Ureter (tissue), 1 donor: ENCODE results near the gene MUC6. TPM values are rescaled to one million over a fixed set of nuclear protein-coding genes. Genes with fewer than 3 reads are reported as not detected.
A peak's percentile ranks its signal among the peaks of the same experiment; 100 is the strongest.

ENCODE experiments used
- DNase-seq: peaks from one replicate; pipeline ENCODE4 v3.0.0-alpha.2; 2020; ENCODE audit warnings: low spot score
- total RNA-seq: library from RNA; stranded (reverse); gene quantifications from one replicate; pipeline ENCODE4 v1.2.4, GENCODE V29; 2023
- donor health status: DM: yes; HTN: yes; CAD: no.

MUC6 gene
- total RNA-seq, 1 donor from 2014 or later = not detected

DNA sequence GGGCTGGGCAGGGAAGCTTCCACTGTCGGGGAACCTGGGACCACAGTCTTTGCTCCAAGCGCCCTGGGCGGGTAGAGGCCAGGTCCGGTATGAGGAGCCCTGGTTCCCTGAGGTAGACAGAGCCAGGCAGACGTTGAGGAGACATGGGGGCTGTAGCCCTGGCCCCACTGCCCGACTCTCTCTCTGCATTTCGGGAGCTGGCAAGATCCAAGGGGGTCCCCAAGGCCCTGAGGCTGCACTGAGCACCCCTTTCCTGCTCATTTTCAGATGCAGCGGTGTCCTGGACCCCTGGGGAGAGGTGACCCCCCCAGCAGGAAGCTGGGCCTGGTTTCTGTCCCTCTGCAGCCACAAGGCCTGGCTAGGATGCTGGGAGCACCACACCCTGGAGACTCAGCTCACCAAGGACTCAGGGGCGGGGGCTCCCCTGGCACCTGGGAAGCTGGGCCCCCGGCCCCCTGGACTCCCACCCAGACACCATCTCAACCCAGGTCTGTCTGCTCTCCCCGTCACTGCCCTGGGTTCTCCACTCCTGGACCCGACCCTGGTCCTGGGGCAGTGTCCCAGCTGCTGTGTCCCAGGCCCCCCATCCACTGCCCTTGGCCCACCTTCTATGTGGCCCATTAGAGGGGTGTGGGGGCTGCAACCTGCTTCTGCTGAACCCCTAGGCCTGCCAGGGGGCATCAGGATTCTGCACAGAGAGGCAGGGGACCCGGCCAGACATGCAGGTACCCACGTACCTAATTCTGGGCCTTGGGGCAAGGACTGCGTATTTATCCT, 15.0 kb upstream of the MUC6 start:
- DNase-seq = no peak

DNA sequence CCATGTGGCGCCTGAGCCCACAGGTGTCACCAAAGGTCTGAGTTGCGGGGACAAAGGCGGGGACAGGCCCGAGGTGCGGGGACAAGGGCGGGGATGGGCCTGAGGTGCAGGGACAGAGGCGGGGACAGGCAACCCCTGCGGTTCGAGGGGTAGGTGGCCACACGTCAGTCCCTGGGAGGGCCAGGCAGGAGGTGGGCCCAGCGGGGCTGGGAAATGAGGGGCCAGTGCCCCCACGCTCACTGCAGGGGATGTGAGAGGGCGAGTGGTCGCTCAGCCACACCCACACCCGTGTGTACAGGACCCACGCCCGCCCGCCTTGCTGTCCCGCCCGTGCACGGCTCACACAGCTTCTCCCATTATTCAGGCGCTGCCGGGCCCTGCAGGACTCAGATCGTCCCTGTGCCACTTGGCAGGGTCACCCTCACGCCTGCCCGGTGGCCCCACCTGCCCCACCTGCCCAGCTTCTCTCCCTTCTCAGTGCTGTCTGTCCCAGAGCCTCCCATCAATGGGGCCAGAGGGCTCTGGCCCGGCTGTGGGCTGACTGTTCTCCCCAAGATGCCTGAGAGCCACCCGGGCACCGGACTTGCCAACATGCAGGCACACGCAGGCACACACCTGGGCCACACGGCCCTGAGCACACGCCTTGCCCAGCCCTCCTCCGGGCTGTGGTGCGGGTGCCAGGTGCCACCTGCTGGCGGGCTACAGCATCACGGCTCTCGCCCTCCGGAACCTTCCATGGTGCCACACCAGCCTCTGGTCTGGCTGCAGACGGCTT, 14.2 kb upstream of the MUC6 start:
- DNase-seq = peak; percentile 84

DNA sequence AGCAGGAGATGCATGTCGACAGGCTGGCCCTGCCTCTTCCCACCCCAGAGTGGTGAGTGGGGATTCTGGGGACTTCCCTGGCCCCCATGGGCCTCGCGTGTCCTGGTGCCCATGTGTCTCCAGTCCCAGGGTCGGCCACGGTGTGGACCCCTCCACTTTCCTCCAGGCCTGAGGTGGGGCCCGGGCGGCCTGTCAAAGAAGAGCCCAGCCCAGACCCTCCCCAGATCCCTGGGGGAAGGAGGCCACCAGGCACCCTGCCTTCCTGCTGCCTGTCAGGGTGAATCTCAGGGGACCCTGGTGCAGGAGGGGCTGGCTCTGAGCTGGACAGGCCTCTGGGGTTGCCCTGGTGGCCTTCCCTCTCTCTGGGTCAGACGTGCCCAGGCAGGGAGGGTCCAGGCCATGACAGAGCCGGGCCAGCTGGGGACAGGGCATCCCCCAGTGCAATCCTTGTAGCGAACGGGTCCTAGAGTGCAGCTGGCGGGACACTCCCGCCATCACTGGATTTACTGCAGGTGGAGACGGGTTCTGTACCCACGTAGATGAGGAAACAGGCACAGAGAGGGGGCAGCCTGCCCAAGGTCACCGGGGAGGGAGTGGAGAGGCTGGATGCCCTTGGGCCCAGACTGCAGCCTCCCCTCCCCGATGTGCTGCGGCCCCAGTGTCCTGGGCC, 13.5 kb upstream of the MUC6 start:
- DNase-seq = no peak

DNA sequence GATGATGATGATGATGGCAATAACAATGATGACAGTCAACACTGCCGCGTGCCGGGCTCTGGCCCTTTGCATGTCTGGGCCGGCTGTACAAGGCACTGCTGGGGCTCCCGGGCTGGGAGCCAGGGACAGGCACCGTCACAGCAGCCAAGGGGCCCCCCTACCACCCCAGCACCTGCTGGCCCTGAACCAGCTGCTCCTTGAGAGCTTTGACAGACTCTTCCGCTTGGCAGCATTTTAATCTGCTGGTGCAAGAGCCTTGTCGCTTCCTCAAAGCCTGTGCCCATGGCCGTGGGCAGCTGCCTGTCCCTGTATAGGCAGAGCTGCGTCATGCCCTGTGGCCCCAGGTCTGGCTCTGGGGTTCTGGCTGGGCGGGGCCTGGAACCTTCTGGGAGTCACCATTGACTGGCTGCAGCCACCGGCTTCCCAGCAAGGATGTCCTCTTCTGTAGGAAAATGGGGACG, 12.9 kb upstream of the MUC6 start:
- peak; percentile 67 for DNase-seq

DNA sequence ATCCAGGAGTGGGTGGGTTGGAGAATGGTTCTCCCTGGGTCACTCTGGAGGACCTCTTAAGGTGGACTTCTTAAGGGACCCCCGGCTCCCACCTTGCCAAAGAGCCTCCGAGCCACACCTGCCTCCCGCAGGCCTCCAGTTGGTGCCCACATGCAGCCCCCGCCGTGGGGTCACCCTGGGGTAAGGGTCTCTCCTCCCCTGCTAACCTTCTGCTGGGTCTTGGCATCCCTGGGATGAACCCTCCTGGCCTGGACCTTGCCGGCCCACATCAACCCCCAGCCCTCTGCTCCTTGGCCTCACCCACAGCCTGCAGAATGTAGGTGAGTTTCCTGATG, 12.5 kb upstream of the MUC6 start:
- DNase-seq = no peak

DNA sequence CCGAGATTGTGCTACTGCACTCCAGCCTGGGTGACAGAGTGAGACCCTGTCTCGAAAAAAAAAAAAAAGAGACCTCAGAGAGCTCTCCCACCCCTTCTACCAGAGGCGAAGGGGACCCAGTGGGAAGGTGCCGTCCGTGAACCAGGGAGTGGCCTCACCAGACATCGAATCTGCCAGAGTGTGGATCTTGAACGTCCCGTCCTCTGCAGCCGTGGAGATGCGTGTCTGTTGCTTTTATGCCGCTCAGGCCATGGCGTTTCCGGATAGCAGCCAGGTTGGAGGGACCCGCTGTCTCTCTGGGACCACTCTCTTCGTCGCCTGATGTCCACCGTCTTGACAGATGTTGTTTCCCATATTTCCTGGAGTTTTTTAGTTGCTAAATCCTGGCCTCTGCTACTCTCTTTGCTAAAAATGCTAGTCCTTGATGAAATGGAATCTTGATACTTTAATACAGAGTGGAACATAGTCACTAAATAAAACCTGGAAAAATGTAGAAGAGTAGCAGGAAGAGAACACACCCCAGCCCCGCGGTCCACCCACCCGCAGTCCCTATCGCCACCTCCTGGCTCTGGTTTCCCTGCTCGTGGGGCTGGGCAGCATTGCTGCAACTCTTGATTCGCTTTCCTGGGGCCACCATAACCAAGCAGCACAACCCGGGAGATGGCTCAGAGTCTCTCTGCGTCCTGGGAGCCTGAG, 12.0 kb upstream of the MUC6 start:
- DNase-seq = no peak

DNA sequence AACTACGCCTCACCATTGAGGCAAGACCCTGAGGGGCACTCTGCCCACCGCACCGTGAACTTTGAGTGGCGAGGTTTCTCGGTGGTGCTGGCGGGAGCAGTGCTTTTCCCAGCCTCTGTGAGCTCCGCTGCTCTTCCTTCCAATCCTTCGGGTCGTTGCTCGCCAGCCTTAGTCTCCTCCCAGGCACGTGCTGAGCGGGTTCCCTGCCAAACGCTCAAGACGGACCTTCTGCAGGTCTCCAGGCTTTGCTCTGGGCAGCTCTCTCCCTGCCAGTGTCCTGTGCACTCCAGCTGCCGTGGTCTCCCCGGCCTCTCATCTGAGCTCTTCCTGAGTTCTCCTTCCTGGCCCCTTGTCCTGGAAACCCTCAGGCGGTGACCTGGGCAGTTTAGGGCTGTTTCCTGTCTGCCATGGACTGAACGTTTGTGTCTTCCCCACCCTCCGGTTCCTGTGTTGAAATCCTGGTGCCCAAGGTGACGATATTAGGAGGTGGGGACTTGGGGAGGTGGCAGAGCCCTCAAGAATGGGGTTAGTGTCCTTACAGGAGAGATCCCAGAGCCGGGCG, 11.2 kb upstream of the MUC6 start:
- DNase-seq = no peak

DNA sequence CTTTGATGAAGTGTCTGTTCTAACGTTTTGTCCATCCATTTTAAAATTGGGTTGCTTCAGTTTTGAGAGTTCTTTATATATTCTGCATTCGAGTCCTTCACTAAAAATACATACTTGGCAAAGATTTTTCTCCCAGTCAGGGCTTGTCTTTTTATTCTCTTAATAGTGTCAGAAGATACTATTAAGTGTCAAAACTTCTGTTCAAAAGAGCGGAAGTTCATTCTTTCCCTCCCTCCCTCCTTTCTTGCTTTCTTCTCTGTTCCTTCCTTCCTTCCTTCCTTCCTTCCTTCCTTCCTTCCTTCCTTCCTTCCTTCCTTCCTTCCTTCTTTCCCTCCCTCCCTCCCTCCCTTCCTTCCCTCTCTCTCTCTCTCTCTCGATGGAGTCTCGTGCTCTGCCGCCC, 7.6 kb upstream of the MUC6 start:
- DNase-seq = no peak

DNA sequence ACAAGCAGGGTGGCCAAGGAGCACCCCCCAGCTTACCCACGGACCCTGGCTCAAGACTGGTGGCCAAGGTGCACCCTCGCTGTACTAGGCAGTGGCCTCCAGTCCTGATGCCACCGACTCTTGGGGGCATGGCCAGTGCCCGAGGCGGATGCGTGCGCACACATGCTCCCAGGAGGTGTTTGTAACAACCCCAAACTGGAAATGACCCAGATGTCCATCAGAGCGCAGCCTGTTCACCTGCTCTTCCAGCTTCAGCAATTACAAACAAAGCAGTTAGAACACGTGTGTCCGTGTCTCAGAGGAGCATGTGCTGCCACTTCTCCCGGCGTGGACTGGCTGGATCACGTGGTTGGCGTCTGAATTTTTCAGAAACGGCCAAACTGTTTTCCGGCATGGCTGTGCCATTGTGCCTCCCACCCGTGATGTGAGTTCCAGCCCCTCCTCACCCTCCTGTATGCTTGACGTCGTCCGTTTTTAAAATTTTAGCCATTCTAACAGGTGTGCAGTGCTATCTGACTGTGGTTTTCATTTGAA, 7.1 kb upstream of the MUC6 start:
- DNase-seq = no peak

DNA sequence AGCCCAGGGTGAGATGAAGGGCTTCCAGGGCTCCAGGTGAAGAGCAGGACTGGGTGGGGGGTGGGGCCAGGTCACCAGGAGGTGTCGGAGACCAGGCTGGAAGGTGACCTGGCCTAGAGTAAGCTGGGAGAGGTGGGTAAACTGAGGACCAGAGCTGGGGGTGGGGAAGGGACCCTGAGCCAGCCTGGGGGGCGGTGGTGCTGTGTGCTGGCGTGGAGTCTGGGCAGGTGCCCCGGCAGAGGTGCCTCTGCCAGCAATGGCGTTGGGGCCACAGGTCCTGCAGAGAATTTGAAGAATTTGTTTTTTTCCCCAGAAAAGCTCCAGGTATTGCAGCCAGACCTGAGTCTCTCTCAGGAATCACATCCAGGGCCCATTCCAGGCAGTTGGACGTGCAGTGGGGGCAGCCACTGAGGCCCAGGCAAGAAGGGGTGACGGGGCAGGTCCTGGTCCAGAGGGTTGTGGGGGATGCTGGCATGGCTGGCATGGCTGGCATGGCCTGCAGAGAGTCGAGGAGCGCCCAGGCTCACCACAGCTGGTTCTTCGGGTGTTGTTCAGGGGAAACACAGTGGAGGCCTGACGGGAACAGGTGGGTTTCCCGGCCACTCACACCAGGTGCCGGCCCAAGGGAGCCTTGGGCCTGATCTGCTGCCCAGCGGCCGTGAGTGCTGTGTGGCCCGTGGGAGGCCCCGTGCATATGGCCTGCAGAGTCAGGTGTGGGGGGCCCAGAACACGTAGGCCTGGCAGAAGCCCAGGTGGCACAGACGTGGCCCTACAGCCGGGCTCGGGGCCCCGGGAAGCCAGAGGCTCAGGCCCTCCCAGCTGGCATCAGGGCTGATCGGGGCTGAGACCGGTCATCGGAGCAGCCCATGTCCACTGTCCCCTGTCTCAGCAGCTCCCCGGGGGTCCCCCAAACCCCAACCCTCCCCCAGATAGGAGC, 6.4 kb upstream of the MUC6 start:
- DNase-seq = no peak

DNA sequence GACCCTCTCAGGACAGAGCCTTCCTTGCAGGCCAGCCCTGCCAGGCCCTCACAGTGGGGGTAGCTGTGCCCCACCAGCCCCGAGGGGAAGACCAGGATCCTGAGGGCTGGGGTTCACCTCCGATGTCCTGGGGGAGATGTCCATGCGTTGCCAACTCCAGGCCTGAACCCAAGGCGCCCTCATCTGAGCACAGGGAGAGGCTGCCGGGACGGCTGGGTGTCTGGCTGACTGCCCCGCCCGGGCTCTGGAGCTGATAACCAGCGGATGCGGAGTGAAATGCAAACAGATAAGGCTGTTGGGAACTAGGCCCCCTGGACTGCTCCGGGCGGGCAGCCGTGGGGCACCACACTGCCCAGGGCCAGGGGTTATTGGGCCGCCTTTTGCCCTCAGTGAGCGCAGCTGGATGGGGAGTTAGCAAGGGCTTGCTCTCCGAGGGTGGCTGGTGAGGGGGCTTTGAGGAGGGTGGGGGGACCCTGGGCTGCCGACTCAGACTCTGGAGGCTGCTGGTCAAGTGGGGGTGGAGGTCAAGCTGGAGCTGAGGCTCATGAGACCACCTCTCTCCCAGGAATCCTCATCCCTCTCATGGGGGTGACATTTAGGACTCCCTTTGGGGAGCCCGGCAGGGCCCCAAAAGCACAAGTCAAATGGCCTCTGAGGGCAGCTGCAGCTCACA, 5.6 kb upstream of the MUC6 start:
- DNase-seq = no peak

DNA sequence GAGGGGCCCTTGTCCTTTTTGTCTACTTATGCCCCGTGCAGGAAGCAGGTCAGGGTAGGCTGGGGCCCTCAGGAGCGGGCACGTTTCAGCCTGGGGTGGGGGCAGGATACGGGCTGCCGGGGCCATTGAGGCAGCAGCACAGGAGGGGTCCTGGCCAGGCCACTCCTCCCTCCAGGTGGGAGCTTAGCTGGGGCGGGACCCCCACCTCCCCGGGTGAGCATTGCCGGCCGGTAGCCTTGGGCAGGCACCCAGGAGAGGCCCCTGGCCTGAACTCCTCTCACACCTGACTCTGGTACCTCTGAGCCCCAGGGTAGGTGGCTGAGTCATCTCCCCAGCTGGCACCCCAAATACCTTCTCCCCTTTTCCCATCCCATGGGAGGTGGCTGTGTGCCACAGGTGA, 5.0 kb upstream of the MUC6 start:
- no peak for DNase-seq

DNA sequence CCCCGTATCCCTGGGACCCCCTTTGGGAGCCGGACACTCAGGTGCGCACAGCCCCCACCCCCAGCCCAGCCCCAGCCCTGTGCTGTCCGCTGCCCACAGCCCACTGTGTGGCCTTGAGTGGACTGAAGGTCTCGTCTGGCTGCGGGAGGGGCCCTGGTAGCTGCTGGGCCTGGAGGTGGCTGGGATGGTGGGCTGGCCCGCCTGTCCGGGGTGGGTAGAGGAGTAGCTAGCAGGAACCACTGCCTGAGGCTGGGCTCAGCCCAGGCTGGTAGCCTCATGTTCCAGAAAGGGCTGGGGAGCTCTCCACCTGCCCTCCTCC, 4.6 kb upstream of the MUC6 start:
- no peak for DNase-seq

DNA sequence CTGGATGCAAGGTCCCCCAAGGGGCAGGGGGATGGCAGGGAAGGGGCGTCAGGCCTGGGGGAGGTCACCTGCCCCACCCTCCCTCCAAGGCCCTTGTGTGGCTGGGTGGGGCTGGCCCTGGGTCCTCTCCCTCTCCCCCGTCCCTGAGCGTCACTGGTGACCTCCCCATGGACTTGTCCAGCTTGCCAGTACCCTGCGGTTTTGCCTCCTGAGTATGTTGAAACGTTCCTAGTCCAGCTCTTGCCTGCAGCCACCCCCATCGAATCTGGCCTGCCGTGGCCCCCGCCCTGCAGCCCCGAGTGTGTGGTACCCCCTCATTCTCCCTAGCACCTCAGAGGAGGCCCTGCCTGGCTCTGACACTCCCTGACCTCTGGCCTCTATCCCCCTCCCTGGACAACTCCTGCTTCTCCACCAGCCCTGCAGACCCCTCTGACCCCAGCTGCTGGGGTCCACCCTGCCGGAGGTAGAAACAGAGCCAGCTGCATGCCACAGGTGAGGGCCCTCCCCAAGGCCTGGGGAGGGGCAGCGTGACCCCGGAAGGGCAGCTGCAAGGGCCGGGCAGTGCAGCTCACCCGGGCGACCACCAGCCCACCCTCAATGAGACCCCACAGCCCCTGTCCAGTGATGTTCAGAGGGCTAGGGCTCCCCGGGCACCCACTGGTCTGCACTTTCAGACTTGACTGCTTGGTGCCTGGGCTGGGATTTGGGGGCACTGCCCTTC, 4.1 kb upstream of the MUC6 start:
- DNase-seq = no peak

DNA sequence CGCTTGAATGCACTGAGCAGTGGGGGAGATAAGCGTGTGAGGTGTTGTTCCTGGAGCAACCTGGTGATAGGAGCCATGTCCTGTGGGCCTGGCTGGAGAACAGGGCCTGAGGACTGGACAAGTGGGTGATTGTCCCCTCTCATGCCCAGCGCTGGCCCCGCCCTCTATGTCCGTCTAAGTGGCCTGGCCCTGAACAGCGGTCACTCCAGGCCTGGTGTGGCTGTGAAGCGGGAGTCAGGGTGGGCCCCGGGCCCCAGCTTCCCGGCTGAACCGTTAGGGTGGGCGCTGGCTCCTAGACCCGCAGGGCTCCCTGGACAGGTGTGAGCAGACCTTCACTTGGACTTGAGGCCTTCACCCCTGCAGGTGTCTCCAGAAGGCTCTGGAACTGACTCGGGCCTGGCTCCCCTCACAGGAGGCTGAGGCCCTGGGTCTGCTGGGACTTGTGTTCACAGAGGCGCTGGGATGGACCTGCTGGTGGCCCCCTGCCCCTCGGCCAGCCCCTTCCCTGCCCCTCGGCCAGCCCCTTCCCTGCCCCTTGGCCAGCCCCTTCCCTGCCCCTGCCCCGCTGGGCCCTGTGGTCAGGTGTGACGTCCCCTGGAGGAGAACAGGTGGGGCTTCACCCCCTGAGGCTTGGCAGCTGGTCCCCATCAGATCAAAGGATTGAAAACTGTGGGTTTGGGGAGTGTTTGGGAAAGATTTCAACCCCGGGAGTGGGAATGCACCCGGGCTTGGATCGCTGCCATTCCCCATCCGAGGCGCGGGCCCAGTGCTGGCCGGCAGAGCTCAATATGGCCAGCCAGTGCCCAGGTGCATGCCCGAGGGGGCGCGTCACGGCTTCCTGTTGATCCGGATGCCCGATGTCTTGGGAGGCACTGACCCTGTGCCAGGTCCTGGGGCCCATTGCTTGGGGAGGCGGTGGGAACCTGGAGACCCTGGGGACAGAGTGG, 3.2 kb upstream of the MUC6 start:
- no peak for DNase-seq

DNA sequence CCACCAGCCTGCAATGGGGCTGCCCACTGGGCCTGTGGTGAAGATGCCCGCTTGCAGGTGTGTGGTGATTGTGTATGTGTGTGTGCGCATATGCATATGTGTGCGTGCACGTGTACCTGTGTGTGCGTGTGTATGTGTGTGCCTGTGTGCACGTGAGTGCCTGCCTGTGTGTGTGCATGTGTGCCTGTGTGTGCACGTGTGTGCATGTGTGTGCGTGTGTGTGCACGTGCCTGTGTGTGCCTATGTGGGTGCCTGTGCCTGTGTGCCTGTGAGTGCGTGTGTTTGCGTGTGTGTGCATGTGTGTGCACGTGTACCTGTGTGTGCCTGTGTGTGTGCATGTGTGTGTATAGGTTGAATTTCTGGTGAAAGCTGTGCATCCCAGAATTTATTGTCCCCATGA, 2.4 kb upstream of the MUC6 start:
- DNase-seq = no peak

DNA sequence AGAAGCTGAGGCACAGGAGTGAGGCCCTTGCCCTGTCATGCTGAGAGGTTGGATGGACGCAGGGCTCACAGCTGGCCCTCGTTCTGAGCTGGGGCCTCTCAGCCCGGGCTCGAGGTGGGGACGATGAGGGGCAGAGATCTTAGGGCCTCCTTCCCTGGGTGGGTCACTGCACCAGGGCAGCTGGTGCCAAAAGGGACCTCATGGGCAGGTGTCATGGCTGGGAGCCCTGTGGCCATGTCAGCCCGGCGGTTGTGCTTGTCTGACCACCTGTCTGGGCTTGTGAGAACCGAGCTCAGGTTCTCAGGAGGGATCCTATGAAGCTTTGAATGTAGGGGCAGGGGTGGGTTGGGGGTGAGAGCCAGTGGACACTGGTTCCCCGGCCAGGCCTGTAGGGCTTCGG, 1.8 kb upstream of the MUC6 start:
- no peak for DNase-seq

DNA sequence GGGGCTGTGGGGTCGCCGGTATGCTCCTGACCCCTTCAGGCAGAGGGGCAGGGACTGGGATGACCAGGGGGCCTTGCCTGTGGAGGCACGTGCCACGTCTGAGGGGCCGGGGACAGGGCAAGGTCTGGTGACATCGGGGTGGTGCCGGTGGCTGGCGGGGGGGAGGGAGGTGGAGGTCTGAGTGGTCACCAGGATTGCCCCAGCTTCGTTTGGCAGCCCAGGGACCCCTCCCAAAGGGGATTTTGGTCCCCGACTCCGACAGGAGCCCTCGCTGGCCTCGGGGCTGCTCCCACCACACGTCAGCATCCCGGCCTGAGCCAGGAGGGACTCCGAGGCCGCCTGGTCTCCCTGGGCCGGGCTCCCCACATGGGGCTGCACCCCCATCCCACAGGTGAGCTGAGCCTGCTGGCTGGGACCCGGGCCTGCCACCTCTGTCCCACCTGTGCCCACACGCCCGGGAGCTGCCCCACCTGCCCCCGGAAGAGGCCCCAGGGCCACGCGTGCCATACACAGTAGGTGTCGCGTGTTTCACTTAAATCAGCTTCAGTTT, 1.1 kb upstream of the MUC6 start:
- DNase-seq = no peak
